Measurements from ENCODE around the gene LGALS4. TPM values are rescaled to one million over a fixed set of nuclear protein-coding genes. Genes with fewer than 3 reads are reported as not detected.

LGALS4 gene
- total RNA-seq, 2 experiments from 2014 or later = 1.0 to 1.1 TPM

DNA sequence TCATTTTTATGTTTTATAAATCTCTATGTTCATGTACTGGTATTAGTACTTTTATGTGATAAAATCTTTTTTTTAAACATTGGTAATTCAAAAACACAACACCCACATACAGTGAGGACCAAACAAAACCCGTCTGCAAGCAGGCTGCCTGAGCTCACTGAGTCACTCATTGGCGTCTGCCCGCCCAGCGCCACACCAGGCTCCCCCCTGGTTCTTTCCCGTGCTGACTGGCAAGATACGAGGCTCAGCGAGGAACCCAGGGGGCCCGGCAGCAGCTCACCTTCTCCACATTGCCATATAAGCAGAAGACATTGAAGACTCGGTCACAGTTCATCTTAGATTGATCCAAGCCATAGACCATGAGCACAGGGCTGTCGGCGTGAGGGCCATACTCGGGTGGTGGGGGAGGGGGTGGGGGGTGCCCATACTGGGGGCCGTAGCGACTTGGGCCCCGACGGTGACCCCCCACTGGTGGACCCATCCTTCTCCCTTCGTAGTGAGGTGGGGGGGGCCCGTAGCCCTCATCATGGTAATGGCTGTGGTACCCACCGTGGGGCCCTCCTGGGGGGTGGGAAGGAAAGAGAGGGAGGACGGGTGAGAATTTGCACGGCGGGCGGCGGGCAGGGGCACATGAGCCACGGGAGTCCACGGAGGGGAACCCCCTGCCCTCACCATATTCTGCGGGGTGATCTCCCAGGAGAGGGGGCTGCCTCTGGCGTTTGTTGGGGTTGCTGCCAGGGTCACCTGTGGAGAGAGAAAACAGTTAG is 27.3 kb upstream of the LGALS4 start:
- BruUV-seq (replicated peaks) = no TSS peak
- Histone ChIP-seq H3K27ac (ENCODE audit: low read depth, low read length, poor library complexity, severe bottlenecking) (no peak overlapping the region), H2AFZ (ENCODE audit: low read length) (no peak overlapping the region), H3K36me3 (ENCODE audit: insufficient read depth, low read length) (peaks cover 99% of the 10 kb centered on the region), H3K9me2 (ENCODE audit: insufficient read depth, low read length) (no peaks in the 10 kb centered on the region), H4K20me1 (ENCODE audit: insufficient read depth, low read length) (peaks cover 31% of the 10 kb centered on the region), H3K4me2 (ENCODE audit: low read length) (no peak overlapping the region), H3K4me1 (ENCODE audit: insufficient read depth, low read length, poor library complexity, severe bottlenecking) (peaks cover 13% of the 10 kb centered on the region), H3K4me3 (ENCODE audit: low read depth, low read length, poor library complexity, severe bottlenecking) (no peak overlapping the region), H3K9me3 (ENCODE audit: low read length) (no peaks in the 10 kb centered on the region), H3K79me2 (ENCODE audit: insufficient read depth, low read depth, low read length) (peaks cover 35% of the 10 kb centered on the region; the same call in 1 of the 2 replicates)
- CTCF ChIA-PET (ENCODE audit: unreplicated experiment) = interaction anchor here (0.5 kb wide), 1 partner anchor 71 kb away, joined by 4 read pairs; no protein-coding TSS in a partner anchor
- intact Hi-C loops (cut with micrococcal nuclease; ENCODE audit: unreplicated experiment) = no loop called here
- POLR2A ChIA-PET = no interaction called here
- TF ChIP-seq, protein P1, sequence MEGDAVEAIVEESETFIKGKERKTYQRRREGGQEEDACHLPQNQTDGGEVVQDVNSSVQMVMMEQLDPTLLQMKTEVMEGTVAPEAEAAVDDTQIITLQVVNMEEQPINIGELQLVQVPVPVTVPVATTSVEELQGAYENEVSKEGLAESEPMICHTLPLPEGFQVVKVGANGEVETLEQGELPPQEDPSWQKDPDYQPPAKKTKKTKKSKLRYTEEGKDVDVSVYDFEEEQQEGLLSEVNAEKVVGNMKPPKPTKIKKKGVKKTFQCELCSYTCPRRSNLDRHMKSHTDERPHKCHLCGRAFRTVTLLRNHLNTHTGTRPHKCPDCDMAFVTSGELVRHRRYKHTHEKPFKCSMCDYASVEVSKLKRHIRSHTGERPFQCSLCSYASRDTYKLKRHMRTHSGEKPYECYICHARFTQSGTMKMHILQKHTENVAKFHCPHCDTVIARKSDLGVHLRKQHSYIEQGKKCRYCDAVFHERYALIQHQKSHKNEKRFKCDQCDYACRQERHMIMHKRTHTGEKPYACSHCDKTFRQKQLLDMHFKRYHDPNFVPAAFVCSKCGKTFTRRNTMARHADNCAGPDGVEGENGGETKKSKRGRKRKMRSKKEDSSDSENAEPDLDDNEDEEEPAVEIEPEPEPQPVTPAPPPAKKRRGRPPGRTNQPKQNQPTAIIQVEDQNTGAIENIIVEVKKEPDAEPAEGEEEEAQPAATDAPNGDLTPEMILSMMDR (conservative IDR thresholded peaks at IDR 0.05; ENCODE audit: low read length) = no peak
- TF ChIP-seq EZH2phosphoT487 (IDR thresholded peaks at IDR 0.05; ENCODE audit: borderline replicate concordance, low read depth, low read length) = no peak
- no peak for DNase-seq (ENCODE audit: low spot score)

DNA sequence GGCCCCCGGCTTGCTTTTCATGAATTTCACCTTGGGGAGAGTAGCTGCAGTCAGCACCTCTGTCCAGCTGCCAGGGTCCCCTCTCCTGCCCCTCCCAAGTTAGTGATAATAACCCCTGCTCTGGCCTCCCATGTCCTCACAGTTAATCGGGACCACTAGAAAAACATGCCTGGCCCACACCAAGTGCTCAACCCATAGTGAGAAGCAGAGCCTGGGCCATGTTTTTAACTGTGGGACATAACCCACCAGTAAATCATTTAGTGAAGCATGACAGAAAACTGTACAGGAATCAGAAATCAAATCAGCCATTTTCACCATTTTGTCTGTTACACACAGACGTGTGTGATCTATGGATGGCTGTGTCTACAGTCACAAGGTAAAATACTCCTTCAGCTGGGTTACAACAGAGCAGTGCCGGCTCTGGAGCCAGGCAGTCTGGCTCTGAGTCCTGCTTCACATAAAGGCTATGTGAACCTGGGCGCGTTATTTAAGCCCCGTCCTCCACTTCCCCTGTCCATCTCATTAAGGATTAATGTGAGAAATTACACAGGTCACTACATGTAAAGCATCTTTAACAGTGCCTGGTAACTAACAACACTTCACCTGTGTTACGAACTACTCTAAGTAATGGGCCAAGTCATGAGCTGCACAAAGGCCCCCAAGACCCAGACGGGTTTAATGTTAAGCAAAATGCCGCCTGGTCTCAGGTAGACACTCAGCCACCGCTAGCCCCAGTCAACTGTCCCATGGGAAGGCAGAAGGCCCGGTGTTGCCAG is 26.4 kb upstream of the LGALS4 start:
- intact Hi-C loops (cut with micrococcal nuclease; ENCODE audit: unreplicated experiment) = no loop called here
- ChIA-PET CTCF (ENCODE audit: unreplicated experiment) (no interaction called here), POLR2A (no interaction called here)
- peaks cover 90% of the 10 kb centered on the region for H3K36me3 ChIP-seq (ENCODE audit: insufficient read depth, low read length)
- H3K4me3 ChIP-seq (ENCODE audit: low read depth, low read length, poor library complexity, severe bottlenecking) = no peak overlapping the region
- peaks cover 13% of the 10 kb centered on the region for H3K4me1 ChIP-seq (ENCODE audit: insufficient read depth, low read length, poor library complexity, severe bottlenecking)
- H3K27ac ChIP-seq (ENCODE audit: low read depth, low read length, poor library complexity, severe bottlenecking) = no peak overlapping the region
- DNase-seq (ENCODE audit: low spot score) = no peak
- no peak for TF ChIP-seq EZH2phosphoT487 (IDR thresholded peaks at IDR 0.05; ENCODE audit: borderline replicate concordance, low read depth, low read length)
- TF ChIP-seq, protein P1 (conservative IDR thresholded peaks at IDR 0.05; ENCODE audit: low read length) = no peak
- BruUV-seq (replicated peaks) = no TSS peak
- H2AFZ ChIP-seq (ENCODE audit: low read length) = no peak overlapping the region
- H3K4me2 ChIP-seq (ENCODE audit: low read length) = no peak overlapping the region
- no peaks in the 10 kb centered on the region for H3K9me3 ChIP-seq (ENCODE audit: low read length)
- peaks cover 27% of the 10 kb centered on the region; the same call in 1 of the 2 replicates for H3K79me2 ChIP-seq (ENCODE audit: insufficient read depth, low read depth, low read length)
- H4K20me1 ChIP-seq (ENCODE audit: insufficient read depth, low read length) = peaks cover 25% of the 10 kb centered on the region
- no peaks in the 10 kb centered on the region for H3K9me2 ChIP-seq (ENCODE audit: insufficient read depth, low read length)
